ENCODE data around the gene PTPRT. TPM values are rescaled to one million over a fixed set of nuclear protein-coding genes. Genes with fewer than 3 reads are reported as not detected.

PTPRT gene
- total RNA-seq, 1 experiment from 2014 or later: not detected

GRCh38 chr20:42360621-42361020, 829.1 kb downstream of the PTPRT start:
- no TSS peak for BruUV-seq (replicated peaks)
- no peaks in the 10 kb centered on the region for H3K9me3 ChIP-seq (ENCODE audit: control insufficient read depth, insufficient read depth, low read depth, low read length)
- ChIA-PET CTCF (no interaction called here), POLR2A (no interaction called here)
- DNase-seq (ENCODE audit: low read depth, low spot score): no peak
- intact Hi-C loops (cut with micrococcal nuclease; ENCODE audit: unreplicated experiment): no loop called here
- no peak for TF ChIP-seq TCF7L2 (IDR thresholded peaks at IDR 0.05; ENCODE audit: low read depth, low read length)
- TF ChIP-seq SIN3A (IDR thresholded peaks at IDR 0.05; ENCODE audit: borderline replicate concordance, insufficient read depth, low read depth, low read length): no peak
- no peak for TF ChIP-seq POLR2AphosphoS5 (IDR thresholded peaks at IDR 0.05; ENCODE audit: low read depth, low read length)
- no peak for TF ChIP-seq REST (IDR thresholded peaks at IDR 0.05; ENCODE audit: insufficient read depth in 1 of 2, low read depth in 2 of 2, low read length in 1 of 2)
- no peak for TF ChIP-seq CTCF (IDR thresholded peaks at IDR 0.05)
- no peak overlapping the region for H3K4me3 ChIP-seq (ENCODE audit: low read depth in 2 of 2, low read length in 2 of 2)
- no peaks in the 10 kb centered on the region for H3K4me1 ChIP-seq (ENCODE audit: control insufficient read depth, insufficient read depth, low read length)
- H3K36me3 ChIP-seq (ENCODE audit: control insufficient read depth, insufficient read depth, low read length): no peaks in the 10 kb centered on the region
- no peak for ATAC-seq
- H3K27ac ChIP-seq (ENCODE audit: low read length): no peak overlapping the region
- in situ Hi-C loops (cut with HindIII; ENCODE audit: low pct_unique_long_range_greater_than_20kb, low sequenced_read_pairs): no loop called here
- H3K27me3 ChIP-seq (ENCODE audit: control insufficient read depth, insufficient read depth, low read length): no peaks in the 10 kb centered on the region

GRCh38 chr20:42359617-42360016, 830.1 kb downstream of the PTPRT start:
- no peaks in the 10 kb centered on the region for H3K27me3 ChIP-seq (ENCODE audit: control insufficient read depth, insufficient read depth, low read length)
- H3K9me3 ChIP-seq (ENCODE audit: control insufficient read depth, insufficient read depth, low read depth, low read length): no peaks in the 10 kb centered on the region
- TF ChIP-seq SIN3A (IDR thresholded peaks at IDR 0.05; ENCODE audit: borderline replicate concordance, insufficient read depth, low read depth, low read length) (no peak), POLR2AphosphoS5 (IDR thresholded peaks at IDR 0.05; ENCODE audit: low read depth, low read length) (no peak), REST (IDR thresholded peaks at IDR 0.05; ENCODE audit: insufficient read depth in 1 of 2, low read depth in 2 of 2, low read length in 1 of 2) (no peak), TCF7L2 (IDR thresholded peaks at IDR 0.05; ENCODE audit: low read depth, low read length) (no peak), CTCF (IDR thresholded peaks at IDR 0.05) (no peak)
- H3K36me3 ChIP-seq (ENCODE audit: control insufficient read depth, insufficient read depth, low read length): no peaks in the 10 kb centered on the region
- no peak overlapping the region for H3K27ac ChIP-seq (ENCODE audit: low read length)
- in situ Hi-C loops (cut with HindIII; ENCODE audit: low pct_unique_long_range_greater_than_20kb, low sequenced_read_pairs) (no loop called here), intact Hi-C loops (cut with micrococcal nuclease; ENCODE audit: unreplicated experiment) (no loop called here)
- no peak overlapping the region for H3K4me3 ChIP-seq (ENCODE audit: low read depth in 2 of 2, low read length in 2 of 2)
- POLR2A ChIA-PET: no interaction called here
- no peaks in the 10 kb centered on the region for H3K4me1 ChIP-seq (ENCODE audit: control insufficient read depth, insufficient read depth, low read length)
- no peak for ATAC-seq
- BruUV-seq (replicated peaks): no TSS peak
- CTCF ChIA-PET: no interaction called here
- DNase-seq (ENCODE audit: low read depth, low spot score): no peak

Data from Panc1 (cell line).